Embryonic facial prominence (tissue), 1 donor: ENCODE data around the gene NLGN4X.

Experiments used
- DNase-seq: peaks from one replicate; pipeline ENCODE4 v3.0.0-alpha.2; 2016; ENCODE audit errors: extremely low spot score

NLGN4X gene

DNA sequence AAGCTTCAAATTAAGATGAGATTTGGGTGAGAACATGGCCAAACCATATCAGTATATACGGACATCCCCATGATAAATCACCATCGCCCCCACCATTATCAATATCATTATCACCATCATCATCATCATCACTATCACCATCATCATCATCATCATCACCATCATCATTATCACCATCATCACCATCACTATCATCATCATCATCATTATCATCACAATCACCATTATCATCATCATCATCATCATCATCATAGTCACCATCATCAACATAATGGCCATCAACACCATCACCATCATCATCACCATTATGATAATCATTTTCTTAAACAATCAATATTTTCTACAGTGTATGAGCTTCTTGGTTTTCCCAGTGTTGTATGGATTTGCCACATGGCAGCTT, 360.9 kb downstream of the NLGN4X start:
- DNase-seq = no peak

DNA sequence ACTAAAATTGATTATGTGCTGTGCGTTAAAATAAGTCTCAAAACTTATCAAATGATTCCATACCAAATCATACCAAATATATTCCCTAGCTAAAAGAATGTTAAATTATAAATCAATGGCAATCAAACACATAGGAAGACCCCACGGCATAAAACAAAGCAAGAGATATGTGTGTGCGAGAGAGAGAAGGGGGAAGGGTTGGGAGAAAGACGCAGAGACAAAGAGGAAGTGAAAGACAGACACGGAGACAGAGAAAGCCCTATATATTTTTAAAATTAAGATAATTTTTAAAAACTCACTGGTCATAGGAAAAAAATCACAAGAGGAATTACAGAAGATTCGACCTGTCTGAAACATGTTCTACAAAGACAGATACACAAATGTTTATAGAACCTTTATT, 371.4 kb downstream of the NLGN4X start:
- DNase-seq = no peak

DNA sequence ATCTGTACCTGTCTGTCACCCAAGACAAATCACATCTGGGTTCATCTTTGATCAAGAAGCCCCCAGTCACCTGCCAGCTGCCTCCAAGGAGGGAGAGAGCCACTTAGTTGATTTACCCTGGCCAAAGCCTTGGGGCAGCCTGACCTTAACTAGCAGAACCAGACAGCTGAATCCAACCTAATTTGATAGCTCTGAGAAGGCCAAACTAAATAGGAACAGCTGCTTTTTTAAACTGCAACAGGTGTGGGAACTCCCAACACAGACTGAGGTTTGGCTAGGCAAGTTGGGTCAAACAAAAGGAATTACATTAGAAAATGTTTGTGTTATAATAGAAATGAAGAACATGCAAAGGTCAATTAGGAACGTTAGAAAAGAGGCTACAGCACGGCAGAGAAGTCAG, 375.7 kb downstream of the NLGN4X start:
- DNase-seq = no peak

DNA sequence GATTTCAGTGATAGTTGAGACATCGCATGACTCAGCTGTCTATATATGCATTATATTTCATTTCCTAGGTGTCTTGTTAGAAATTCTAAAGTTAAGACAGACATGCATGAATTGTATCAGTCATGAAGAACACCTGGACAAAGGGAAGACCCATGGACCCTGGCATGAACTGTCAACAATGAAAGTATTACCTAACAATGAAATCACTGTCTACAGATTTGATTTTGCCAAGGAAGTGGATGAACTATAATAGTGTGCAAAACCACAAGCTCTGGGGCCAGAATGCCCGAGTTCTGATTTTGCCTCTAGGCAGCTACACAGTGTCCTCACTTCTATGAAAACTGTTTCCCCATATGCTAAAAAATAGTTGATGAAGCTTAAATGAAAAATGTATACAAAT, 386.1 kb downstream of the NLGN4X start:
- DNase-seq = no peak
